Measurements from ENCODE around the gene XPNPEP1. TPM values are rescaled to one million over a fixed set of nuclear protein-coding genes. Genes with fewer than 3 reads are reported as not detected.

The XPNPEP1 gene
- polyA plus RNA-seq (ENCODE audit: insufficient read length in 4 of 4) = 10 to 100 TPM; 81.8 to 88.7 (median 84.8) TPM

GRCh38 chr10:109922976-109923921 is at the start of gene XPNPEP1:
Gene XPNPEP1, minus strand, starts transcription at chr10:109923511. Its CDS starts 78 bp downstream, at chr10:109923433.
- peak in 3 of 4 donors; percentile 65 to 72 (median 71) for DNase-seq (ENCODE audit: low read depth in 4 of 4, low spot score in 3 of 4)

GRCh38 chr10:109972372-109973001 is 49.2 kb upstream of the XPNPEP1 start:
- DNase-seq (ENCODE audit: low read depth in 4 of 4, low spot score in 3 of 4) = no peak

GRCh38 chr10:109971634-109972033 is 48.3 kb upstream of the XPNPEP1 start:
- DNase-seq (ENCODE audit: low read depth in 4 of 4, low spot score in 3 of 4) = no peak

- no peak for DNase-seq (ENCODE audit: low read depth in 4 of 4, low spot score in 3 of 4)
Observed at GRCh38 chr10:109969760-109970346, 46.5 kb upstream of the XPNPEP1 start.

- DNase-seq (ENCODE audit: low read depth in 4 of 4, low spot score in 3 of 4) = no peak
Observed at GRCh38 chr10:109968953-109969759, 45.8 kb upstream of the XPNPEP1 start.

- DNase-seq (ENCODE audit: low read depth in 4 of 4, low spot score in 3 of 4) = no peak
Observed at GRCh38 chr10:109967739-109968088, 44.4 kb upstream of the XPNPEP1 start.

- peak in 1 of 4 donors; percentile 61 for DNase-seq (ENCODE audit: low read depth in 4 of 4, low spot score in 3 of 4)
Observed at GRCh38 chr10:109966961-109967738, 43.8 kb upstream of the XPNPEP1 start.

GRCh38 chr10:109964318-109964717 is 41.0 kb upstream of the XPNPEP1 start:
- DNase-seq (ENCODE audit: low read depth in 4 of 4, low spot score in 3 of 4) = no peak

- no peak for DNase-seq (ENCODE audit: low read depth in 4 of 4, low spot score in 3 of 4)
Observed at GRCh38 chr10:109963439-109963838, 40.1 kb upstream of the XPNPEP1 start.

GRCh38 chr10:109962247-109962646 is 38.9 kb upstream of the XPNPEP1 start:
- no peak for DNase-seq (ENCODE audit: low read depth in 4 of 4, low spot score in 3 of 4)

- DNase-seq (ENCODE audit: low read depth in 4 of 4, low spot score in 3 of 4) = no peak
Observed at GRCh38 chr10:109961174-109962001, 38.1 kb upstream of the XPNPEP1 start.

GRCh38 chr10:109960682-109961081 is 37.4 kb upstream of the XPNPEP1 start:
- DNase-seq (ENCODE audit: low read depth in 4 of 4, low spot score in 3 of 4) = no peak

- DNase-seq (ENCODE audit: low read depth in 4 of 4, low spot score in 3 of 4) = no peak
Observed at GRCh38 chr10:109959259-109960145, 36.2 kb upstream of the XPNPEP1 start.

GRCh38 chr10:109958059-109958458 is 34.7 kb upstream of the XPNPEP1 start:
- no peak for DNase-seq (ENCODE audit: low read depth in 4 of 4, low spot score in 3 of 4)

- DNase-seq (ENCODE audit: low read depth in 4 of 4, low spot score in 3 of 4) = no peak
Observed at GRCh38 chr10:109957092-109957797, 33.9 kb upstream of the XPNPEP1 start.

GRCh38 chr10:109956454-109957091 is 33.3 kb upstream of the XPNPEP1 start:
- no peak for DNase-seq (ENCODE audit: low read depth in 4 of 4, low spot score in 3 of 4)

GRCh38 chr10:109953766-109954165 is 30.5 kb upstream of the XPNPEP1 start:
- DNase-seq (ENCODE audit: low read depth in 4 of 4, low spot score in 3 of 4) = no peak

All from left renal pelvis (tissue), 4 donors.